A673 (cell line): Measurements from ENCODE around the gene PISD. TPM values are rescaled to one million over a fixed set of nuclear protein-coding genes. Genes with fewer than 3 reads are reported as not detected.
"Not testable (repeated sequence)": the region's sequence is repeated elsewhere in the genome, so short reads cannot be mapped to it uniquely, and the experiment has no call there.

Source experiments
- BruUV-seq: library from RNA; stranded (reverse); fragments of 400-500 nt; replicated peaks from 2 replicates; lab custom pipeline; 2021; lab: Mats Ljungman, UMichigan
- CTCF ChIA-PET: fragments of 300-600 bp; sonication (Branson Sonifier 250); formaldehyde crosslinking; loops from one replicate; lab custom pipeline; 2022; ENCODE audit warnings: antibody characterized with exemption; lab: Charles Lee
- POLR2A ChIA-PET: fragments of 300-600 bp; sonication (Branson Sonifier 250); formaldehyde crosslinking; loops from one replicate; lab custom pipeline; 2022; ENCODE audit warnings: antibody characterized with exemption; ENCODE audit not compliant: low non-redundant PET; lab: Charles Lee
- DNase-seq: peaks from one replicate; pipeline ENCODE4 v3.0.0-alpha.2; 2015; ENCODE audit warnings: low spot score
- H3K27ac ChIP-seq: fragments of 200-600 bp; sonication (generic); 2 replicates; pipeline ENCODE4 v1.5.1; 2016; ENCODE audit warnings: mixed run types, low read depth, mild to moderate bottlenecking, mixed read lengths, antibody characterized with exemption, low read length; ENCODE audit not compliant: poor library complexity, severe bottlenecking
- H3K27me3 ChIP-seq: fragments of 200-600 bp; sonication (generic); replicated peaks from 2 replicates; pipeline ENCODE4 v1.6.1; 2017; ENCODE audit warnings: mixed run types, low read depth, mild to moderate bottlenecking, mixed read lengths, antibody characterized with exemption, low read length; ENCODE audit not compliant: insufficient read depth, poor library complexity
- H3K36me3 ChIP-seq: fragments of 200-600 bp; sonication (generic); 2 replicates; pipeline ENCODE4 v1.6.1; 2016; ENCODE audit warnings: mixed run types, mild to moderate bottlenecking, mixed read lengths, antibody characterized with exemption, low read length; ENCODE audit not compliant: insufficient read depth, poor library complexity, severe bottlenecking
- H3K4me1 ChIP-seq: fragments of 200-600 bp; sonication (generic); 2 replicates; pipeline ENCODE4 v1.6.1; 2017; ENCODE audit warnings: mixed run types, mild to moderate bottlenecking, mixed read lengths, antibody characterized with exemption, low read length; ENCODE audit not compliant: insufficient read depth, poor library complexity, severe bottlenecking
- H3K4me3 ChIP-seq: fragments of 200-600 bp; sonication (generic); 2 replicates; pipeline ENCODE4 v1.5.1; 2016; ENCODE audit warnings: low read depth, mixed run types, mild to moderate bottlenecking, mixed read lengths, low read length; ENCODE audit not compliant: poor library complexity, severe bottlenecking
- H3K9me3 ChIP-seq: fragments of 200-600 bp; sonication (generic); 2 replicates; pipeline ENCODE4 v1.6.1; 2016; ENCODE audit warnings: mixed run types, low read depth, mild to moderate bottlenecking, mixed read lengths, antibody characterized with exemption, low read length; ENCODE audit not compliant: poor library complexity, severe bottlenecking
- EZH2 ChIP-seq: fragments of 200-600 bp; sonication (generic); IDR thresholded peaks from 2 replicates; pipeline ENCODE4 v1.6.1; 2017; ENCODE audit warnings: borderline replicate concordance, low read depth, mild to moderate bottlenecking, mixed read lengths, antibody characterized with exemption, low read length; ENCODE audit not compliant: poor library complexity, severe bottlenecking
- intact Hi-C: fragments of 100-400 bp; cut with micrococcal nuclease; formaldehyde crosslinking; loops from one replicate; pipeline ENCODE4 v1.10.0; 2022; ENCODE audit not compliant: unreplicated experiment
- total RNA-seq: library from RNA; stranded (reverse); gene quantifications from 2 replicates; pipeline ENCODE4 v1.2.3, GENCODE V29; 2021
- TF ChIP-seq, protein P1 (sequence below): fragments of 300-800, 200-600 bp; sonication (generic); conservative IDR thresholded peaks from 2 replicates; pipeline ENCODE4 v1.5.1; 2017; ENCODE audit warnings: low read depth, mild to moderate bottlenecking, antibody characterized with exemption, low read length, moderate library complexity, mixed read lengths

PISD gene
- total RNA-seq, 1 experiment from 2014 or later, result 39.0 TPM

DNA sequence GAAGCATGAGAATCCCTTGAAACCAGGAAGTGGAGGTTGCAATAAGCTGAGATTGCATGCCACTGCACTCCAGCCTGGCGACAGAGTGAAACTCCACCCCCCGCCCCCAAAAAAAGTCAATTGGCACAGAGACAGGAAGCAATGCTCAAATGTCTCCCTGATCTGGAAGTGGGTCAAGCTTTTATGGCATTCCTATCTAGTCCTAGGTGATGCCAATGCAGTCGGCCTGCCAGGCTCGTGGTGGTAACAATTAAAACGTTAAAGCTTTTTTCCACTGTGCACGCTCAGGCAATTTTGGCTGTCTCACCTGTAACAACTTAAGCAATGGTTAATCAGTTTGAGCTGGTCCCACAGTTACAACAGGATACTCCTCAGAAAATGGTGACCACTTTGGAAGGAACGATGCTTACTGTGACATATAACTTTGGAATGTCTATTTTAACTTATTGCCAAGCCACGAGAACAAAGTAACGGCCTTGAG is 18.9 kb upstream of the PISD start:
- H3K27ac ChIP-seq, result no peak overlapping the region
- no TSS peak for BruUV-seq

DNA sequence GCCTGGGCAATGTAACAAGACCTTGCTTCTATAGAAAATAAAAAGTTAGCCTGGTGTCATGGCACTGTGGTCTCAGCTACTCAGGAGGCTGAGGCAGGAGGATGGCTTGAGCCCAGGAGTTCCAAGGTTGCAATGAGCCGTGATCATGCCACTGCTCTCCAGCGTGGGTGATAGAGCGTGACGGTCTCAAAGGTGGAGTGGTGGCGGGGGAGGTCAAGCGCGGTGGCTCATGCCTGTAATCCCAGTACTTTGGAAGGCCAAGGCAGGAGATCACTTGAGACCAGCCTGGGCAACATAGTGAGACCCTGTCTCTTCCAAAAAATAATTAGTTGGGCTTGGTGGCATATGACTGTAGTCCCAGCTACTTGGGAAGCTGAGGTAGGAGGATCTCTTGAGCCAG is 16.7 kb upstream of the PISD start:
- Histone ChIP-seq H3K27ac (no peak overlapping the region), H3K27me3 (no peaks in the 10 kb centered on the region), H3K4me3 (no peak overlapping the region), H3K4me1 (no peaks in the 10 kb centered on the region), H3K36me3 (peaks cover 9% of the 10 kb centered on the region), H3K9me3 (no peaks in the 10 kb centered on the region)
- CTCF ChIA-PET, result interaction anchor here (0.5 kb wide), 1 partner anchor 247 kb away, joined by 3 read pairs; no protein-coding TSS in a partner anchor
- no peak for DNase-seq
- TF ChIP-seq EZH2, result no peak
- TF ChIP-seq, protein P1, sequence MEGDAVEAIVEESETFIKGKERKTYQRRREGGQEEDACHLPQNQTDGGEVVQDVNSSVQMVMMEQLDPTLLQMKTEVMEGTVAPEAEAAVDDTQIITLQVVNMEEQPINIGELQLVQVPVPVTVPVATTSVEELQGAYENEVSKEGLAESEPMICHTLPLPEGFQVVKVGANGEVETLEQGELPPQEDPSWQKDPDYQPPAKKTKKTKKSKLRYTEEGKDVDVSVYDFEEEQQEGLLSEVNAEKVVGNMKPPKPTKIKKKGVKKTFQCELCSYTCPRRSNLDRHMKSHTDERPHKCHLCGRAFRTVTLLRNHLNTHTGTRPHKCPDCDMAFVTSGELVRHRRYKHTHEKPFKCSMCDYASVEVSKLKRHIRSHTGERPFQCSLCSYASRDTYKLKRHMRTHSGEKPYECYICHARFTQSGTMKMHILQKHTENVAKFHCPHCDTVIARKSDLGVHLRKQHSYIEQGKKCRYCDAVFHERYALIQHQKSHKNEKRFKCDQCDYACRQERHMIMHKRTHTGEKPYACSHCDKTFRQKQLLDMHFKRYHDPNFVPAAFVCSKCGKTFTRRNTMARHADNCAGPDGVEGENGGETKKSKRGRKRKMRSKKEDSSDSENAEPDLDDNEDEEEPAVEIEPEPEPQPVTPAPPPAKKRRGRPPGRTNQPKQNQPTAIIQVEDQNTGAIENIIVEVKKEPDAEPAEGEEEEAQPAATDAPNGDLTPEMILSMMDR, result no peak
- BruUV-seq, result no TSS peak
- POLR2A ChIA-PET, result no interaction called here
- intact Hi-C loops, result no loop called here

More for the DNA sequence above, 18.9 kb upstream of the PISD start:
- TF ChIP-seq EZH2, result no peak
- TF ChIP-seq, protein P1, result no peak
- intact Hi-C loops, result no loop called here
- DNase-seq, result no peak
- Histone ChIP-seq H3K4me1 (no peaks in the 10 kb centered on the region), H3K4me3 (no peak overlapping the region), H3K27me3 (no peaks in the 10 kb centered on the region), H3K9me3 (no peaks in the 10 kb centered on the region), H3K36me3 (peaks cover 22% of the 10 kb centered on the region)
- POLR2A ChIA-PET, result no interaction called here
- CTCF ChIA-PET, result no interaction called here

DNA sequence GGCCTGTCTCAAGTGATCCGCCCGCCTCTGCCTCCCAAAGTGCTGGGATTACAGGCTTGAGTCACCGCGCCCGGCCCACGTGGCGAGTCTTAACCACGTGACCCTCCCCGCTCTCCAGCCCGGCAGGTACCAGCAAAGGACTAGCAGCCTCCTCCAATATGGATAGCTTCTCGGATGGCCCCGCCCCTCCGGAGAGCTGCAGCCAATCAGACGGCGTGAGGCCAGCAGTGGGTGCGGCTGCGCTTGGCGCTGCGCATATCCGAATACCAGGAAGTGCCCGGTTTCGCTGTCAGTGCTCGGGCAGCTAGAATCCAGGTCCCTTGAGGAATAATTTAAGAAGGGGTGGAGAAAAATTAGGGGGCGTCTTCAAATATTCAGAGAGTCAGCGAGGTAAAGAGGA is 14.7 kb upstream of the PISD start:
- Histone ChIP-seq H3K4me3 (peak overlapping the region; percentile 23), H3K4me1 (no peaks in the 10 kb centered on the region), H3K27ac (no peak overlapping the region), H3K36me3 (no peaks in the 10 kb centered on the region), H3K9me3 (no peaks in the 10 kb centered on the region), H3K27me3 (no peaks in the 10 kb centered on the region)
- peak; percentile 95 for DNase-seq
- CTCF ChIA-PET, result interaction anchor here (0.6 to 0.7 kb wide), 2 partner anchors 11 to 225 kb away, joined by 5 to 7 read pairs; no protein-coding TSS in a partner anchor
- no TSS peak for BruUV-seq
- POLR2A ChIA-PET, result interaction anchor here (0.6 to 0.7 kb wide), 3 partner anchors 15 to 60 kb away, joined by 3 to 7 read pairs (median 5); no protein-coding TSS in a partner anchor
- intact Hi-C loops, result no loop called here
- TF ChIP-seq, protein P1, result no peak

DNA sequence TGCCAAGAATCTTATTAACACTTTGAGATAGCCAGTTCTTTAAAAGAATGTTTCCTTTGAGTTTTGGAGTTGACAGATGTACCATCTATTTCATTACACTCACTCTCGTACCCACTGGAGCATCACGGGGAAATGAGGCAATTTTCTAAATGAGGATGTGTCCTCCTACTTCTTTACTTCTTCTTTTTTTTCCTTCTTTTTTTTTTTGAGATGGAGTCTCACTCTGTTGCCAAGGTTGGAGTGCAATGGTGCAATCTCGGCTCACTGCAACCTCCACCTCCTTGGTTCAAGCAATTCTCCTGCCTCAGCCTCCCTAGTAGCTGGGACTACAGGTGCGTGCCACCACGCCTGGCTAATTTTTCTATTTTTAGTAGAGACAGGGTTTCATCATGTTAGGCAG is 12.2 kb upstream of the PISD start:
- BruUV-seq, DNase-seq, intact Hi-C loops, H3K4me1 ChIP-seq, H3K27ac ChIP-seq, H3K27me3 ChIP-seq, CTCF ChIA-PET, H3K4me3 ChIP-seq, H3K36me3 ChIP-seq, H3K9me3 ChIP-seq: not testable (repeated sequence)
- POLR2A ChIA-PET, result interaction anchor here (0.6 kb wide), 1 partner anchor 104 kb away, joined by 3 read pairs; no protein-coding TSS in a partner anchor

DNA sequence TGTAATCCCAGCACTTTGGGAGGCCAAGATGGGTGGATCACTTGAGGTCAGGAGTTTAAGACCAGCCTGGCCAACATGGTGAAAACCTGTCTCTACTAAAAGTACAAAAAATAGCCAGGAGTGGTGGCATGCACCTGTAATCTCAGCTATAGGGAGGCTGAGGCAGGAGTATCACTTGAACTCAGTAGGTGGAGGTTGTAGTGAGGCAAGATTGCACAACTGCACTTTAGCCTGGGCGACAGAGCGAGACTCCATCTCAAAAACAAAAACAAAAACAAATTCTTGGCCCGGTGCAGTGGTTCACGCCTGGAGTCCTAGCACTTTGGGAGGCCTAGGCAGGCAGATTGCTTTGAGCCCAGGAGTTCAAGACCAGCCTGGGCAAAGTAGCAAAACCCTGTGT is 6.8 kb upstream of the PISD start:
- DNase-seq, H3K36me3 ChIP-seq, H3K4me3 ChIP-seq, H3K4me1 ChIP-seq, H3K27ac ChIP-seq, H3K27me3 ChIP-seq, BruUV-seq, H3K9me3 ChIP-seq: not testable (repeated sequence)
- ChIA-PET POLR2A (interaction anchor here (0.6 kb wide), 1 partner anchor 257 kb away, joined by 3 read pairs; no protein-coding TSS in a partner anchor), CTCF (interaction anchor here (1.4 kb wide), 1 partner anchor 301 kb away, joined by 6 read pairs; no protein-coding TSS in a partner anchor)
- intact Hi-C loops, result loop anchor here (5.0 to 10.0 kb wide), 3 partner anchors 278 to 806 kb away; partner anchors contain the start of gene FBXO7
